ENCODE data around the gene SREK1.

Gene SREK1

DNA sequence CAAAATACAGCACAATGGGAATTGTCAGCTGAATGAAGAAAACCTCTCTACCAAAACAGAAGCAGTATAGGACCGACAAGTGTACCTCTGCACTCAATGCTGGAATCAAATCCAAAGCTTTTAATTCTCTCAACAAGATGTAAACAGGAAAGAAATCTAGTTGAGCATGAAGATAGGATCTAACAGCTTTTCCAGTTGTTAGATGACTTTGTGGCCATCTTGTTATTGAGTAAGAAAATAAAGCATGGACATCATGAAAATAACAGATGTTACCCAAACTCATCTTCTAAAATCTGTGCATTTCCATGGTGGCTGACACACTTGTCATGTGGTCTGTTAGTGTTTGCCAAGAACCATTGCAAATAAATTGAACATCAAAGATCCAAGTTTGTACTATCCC is 34.7 kb downstream of the SREK1 start:
- TF ChIP-seq, protein P1, sequence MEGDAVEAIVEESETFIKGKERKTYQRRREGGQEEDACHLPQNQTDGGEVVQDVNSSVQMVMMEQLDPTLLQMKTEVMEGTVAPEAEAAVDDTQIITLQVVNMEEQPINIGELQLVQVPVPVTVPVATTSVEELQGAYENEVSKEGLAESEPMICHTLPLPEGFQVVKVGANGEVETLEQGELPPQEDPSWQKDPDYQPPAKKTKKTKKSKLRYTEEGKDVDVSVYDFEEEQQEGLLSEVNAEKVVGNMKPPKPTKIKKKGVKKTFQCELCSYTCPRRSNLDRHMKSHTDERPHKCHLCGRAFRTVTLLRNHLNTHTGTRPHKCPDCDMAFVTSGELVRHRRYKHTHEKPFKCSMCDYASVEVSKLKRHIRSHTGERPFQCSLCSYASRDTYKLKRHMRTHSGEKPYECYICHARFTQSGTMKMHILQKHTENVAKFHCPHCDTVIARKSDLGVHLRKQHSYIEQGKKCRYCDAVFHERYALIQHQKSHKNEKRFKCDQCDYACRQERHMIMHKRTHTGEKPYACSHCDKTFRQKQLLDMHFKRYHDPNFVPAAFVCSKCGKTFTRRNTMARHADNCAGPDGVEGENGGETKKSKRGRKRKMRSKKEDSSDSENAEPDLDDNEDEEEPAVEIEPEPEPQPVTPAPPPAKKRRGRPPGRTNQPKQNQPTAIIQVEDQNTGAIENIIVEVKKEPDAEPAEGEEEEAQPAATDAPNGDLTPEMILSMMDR (IDR thresholded peaks at IDR 0.05; ENCODE audit: low read depth, low read length), result no peak
- DNase-seq (ENCODE audit: extremely low read depth, low read depth), result no peak

DNA sequence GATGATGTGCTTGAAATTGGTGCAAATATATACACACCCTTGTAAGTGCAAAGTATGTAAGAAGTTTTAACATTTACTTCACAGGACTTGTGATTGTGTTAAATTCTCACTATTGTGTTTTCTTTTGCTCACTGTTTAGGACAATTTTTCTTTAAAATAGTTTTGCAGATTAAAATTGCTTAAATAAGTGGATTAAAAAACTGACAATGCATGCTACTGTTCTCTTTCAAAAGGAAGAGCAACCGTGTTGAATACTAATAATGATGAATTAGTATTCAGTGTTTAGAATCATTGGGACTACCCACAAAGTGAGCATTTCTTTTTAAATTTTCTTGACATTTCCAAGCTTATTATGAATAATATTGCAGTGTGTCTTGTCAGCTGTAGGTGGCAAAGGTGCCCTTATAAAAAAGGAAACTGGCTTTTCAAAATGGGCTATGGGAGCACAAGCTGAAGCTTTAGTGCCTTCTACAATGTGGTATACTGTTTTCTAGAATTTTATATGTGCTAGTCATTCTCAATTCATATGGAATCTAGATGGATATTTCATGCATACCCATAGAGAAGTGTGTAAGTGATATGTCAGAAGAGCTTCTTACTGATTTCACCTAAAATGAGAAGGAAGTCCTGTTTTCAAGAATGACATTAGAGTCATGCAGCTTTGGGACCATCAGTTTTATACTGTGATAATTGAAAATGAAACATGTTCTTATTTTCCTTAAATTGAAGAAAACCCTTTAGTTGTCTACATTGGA is 35.4 kb downstream of the SREK1 start:
- TF ChIP-seq, protein P1 (IDR thresholded peaks at IDR 0.05; ENCODE audit: low read depth, low read length), result no peak
- no peak for DNase-seq (ENCODE audit: extremely low read depth, low read depth)

DNA sequence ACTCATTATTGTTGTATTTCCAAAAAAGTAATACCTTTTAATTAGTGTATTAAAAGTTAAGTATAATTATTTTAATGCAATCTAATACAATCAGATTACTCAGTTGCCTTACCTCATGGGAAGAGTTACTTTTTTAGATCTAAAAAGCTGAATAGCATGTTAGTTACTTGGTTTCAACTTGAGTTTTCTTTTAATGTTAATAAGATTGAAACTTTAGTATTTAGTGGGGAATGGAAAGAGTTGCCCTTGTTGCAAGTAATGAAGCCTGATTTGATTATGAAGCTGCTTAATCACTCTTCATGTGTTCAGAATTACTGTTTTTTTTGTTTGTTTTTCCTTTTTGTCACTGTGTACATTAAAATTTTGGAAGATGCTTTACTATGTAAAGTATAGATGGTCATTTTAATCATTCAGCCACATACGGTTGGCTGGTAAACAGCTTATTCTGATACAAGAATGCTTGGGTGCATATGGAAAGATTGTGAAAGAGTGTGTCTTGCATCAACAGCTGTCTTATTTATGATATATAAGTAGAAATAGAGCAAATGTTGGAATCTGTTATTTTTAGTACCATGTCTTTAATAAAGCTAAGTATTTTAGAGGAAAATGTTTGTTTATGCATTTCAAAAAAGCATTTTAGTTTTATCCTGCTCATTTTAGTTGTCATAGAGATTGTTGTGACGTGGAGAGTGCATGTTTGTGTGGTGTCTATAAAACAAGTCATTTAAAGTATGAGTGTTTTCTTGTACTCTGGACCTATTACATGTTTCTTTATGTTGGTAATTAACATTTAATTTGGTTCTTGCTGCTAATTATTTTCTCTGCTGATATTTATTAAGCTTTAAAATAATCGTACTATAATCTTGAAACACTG is 36.4 kb downstream of the SREK1 start:
- DNase-seq (ENCODE audit: extremely low read depth, low read depth), result no peak
- TF ChIP-seq, protein P1 (IDR thresholded peaks at IDR 0.05; ENCODE audit: low read depth, low read length), result no peak

DNA sequence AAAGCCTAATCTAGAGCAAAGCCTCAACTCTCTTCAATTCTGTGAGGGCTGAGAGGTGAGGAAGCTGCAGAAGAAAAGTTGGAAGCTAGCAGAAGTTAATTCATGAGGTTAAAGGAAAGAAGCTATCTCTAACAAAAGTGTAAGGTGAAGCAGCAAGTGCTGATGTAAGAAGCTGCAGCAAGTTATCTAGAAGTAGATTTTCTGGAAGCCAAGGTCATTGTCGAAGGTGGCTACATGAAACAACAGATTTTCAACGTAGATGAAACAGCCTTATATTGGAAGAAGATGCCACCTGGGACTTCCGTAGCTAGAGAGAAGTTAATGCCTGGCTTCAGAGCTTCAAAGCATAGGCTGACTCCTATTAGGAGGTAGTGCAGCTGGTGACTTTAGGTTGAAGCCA is 42.0 kb downstream of the SREK1 start:
- DNase-seq (ENCODE audit: extremely low read depth, low read depth), result no peak
- TF ChIP-seq, protein P1 (IDR thresholded peaks at IDR 0.05; ENCODE audit: low read depth, low read length), result no peak

DNA sequence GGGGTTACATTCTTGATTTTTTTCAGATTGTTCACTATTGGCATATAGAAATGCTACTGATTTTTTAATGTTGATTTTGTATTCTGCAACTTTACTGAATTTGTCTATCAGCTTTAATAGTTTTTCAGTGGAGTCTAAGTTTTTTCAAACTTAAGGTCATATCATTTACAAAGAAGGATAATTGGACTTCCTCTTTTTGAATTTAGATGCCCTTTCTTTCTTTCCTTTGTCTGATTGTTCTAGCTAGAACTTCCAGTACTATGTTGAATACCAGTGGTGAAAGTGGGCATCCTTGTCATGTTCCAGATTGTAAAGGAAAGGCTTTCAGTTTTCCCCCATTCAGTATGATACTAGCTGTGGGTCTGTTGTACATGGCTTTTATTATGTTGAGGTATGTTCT is 49.3 kb downstream of the SREK1 start:
- TF ChIP-seq, protein P1 (IDR thresholded peaks at IDR 0.05; ENCODE audit: low read depth, low read length), result no peak
- no peak for DNase-seq (ENCODE audit: extremely low read depth, low read depth)

DNA sequence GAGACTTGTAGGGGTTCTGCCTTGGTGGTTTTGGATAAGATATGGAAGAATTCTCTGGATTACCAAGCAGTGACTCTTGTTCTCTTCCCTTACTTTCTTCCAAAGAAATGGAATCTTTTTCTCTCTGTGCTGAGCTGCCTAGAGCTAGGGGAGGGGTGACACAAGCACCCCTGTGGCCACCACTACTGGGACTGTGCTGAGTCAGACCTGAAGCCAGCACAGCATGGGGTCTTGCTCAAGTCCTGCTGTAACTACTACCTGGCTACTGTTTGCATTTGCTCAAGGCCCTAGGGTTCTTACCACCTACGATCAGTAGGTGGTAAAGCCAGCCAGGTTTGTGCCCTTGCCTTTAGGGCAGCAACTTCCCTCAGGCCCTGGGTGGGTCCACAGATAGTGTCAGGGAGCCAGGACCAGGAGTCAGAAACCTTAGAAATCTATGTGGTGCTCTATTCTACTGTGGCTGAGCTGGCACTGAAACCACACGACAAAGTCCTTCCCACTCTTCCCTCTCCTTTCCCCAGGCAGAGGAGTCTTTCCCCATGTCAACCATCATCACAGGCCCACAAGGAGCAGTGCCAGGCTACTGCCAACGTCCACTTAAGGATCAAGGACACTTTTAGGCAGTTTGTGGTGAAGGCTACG is 53.8 kb downstream of the SREK1 start:
- TF ChIP-seq, protein P1 (IDR thresholded peaks at IDR 0.05; ENCODE audit: low read depth, low read length), result no peak
- DNase-seq (ENCODE audit: extremely low read depth, low read depth), result no peak

Measured in AG09319 (cell line).